Hematopoietic multipotent progenitor cell treated with erythropoietin and hydrocortisone succinate and interleukin-3 and kit ligand, for 15 days (in vitro differentiated cells): ENCODE measurements around the gene CFAP410.
"Not testable (repeated sequence)": the region's sequence is repeated elsewhere in the genome, so short reads cannot be mapped to it uniquely, and the experiment has no call there.

Experiments
- DNase-seq: peaks from one replicate; pipeline ENCODE4 v3.0.0-alpha.2; 2015; ENCODE audit warnings: low spot score

Gene CFAP410

GRCh38 chr21:44368711-44369446, 29.7 kb upstream of the CFAP410 start:
- DNase-seq, result no peak

- no peak for DNase-seq
These were observed 27.5 kb upstream of the CFAP410 start for GRCh38 chr21:44366586-44367211.

GRCh38 chr21:44365967-44366585, 26.9 kb upstream of the CFAP410 start:
- no peak for DNase-seq

- no peak for DNase-seq
These were observed 26.2 kb upstream of the CFAP410 start for GRCh38 chr21:44365251-44365966.

- DNase-seq, result no peak
These were observed 25.2 kb upstream of the CFAP410 start for GRCh38 chr21:44364151-44365053.

GRCh38 chr21:44363278-44363677, 24.1 kb upstream of the CFAP410 start:
- no peak for DNase-seq

GRCh38 chr21:44361903-44362302, 22.7 kb upstream of the CFAP410 start:
- DNase-seq, result not testable (repeated sequence)

GRCh38 chr21:44360159-44360558, 21.0 kb upstream of the CFAP410 start:
- DNase-seq, result no peak

GRCh38 chr21:44359396-44359795, 20.2 kb upstream of the CFAP410 start:
- DNase-seq, result no peak

- DNase-seq, result no peak
These were observed 18.1 kb upstream of the CFAP410 start for GRCh38 chr21:44357064-44357837.

GRCh38 chr21:44356636-44357035, 17.4 kb upstream of the CFAP410 start:
- DNase-seq, result no peak

GRCh38 chr21:44356160-44356559, 17.0 kb upstream of the CFAP410 start:
- no peak for DNase-seq

- no peak for DNase-seq
These were observed 15.9 kb upstream of the CFAP410 start for GRCh38 chr21:44354775-44355771.

- no peak for DNase-seq
These were observed 14.8 kb upstream of the CFAP410 start for GRCh38 chr21:44354001-44354405.

GRCh38 chr21:44353191-44353970, 14.2 kb upstream of the CFAP410 start, which contains the start of gene TRPM2:
Gene TRPM2 (plus strand): TSS chr21:44353621. CDS start chr21:44353701, 80 bp downstream.
- DNase-seq, result no peak

GRCh38 chr21:44352253-44352860, 13.2 kb upstream of the CFAP410 start:
- DNase-seq, result no peak

GRCh38 chr21:44351535-44352252, 12.5 kb upstream of the CFAP410 start:
- no peak for DNase-seq
